Activated T-helper 17 cell treated with anti-CD3 and anti-CD28 coated beads, Interleukin-2, amount 50 U/mL, for 72 hours (primary cell): Measurements from ENCODE around the gene SPTBN4. TPM values are rescaled to one million over a fixed set of nuclear protein-coding genes. Genes with fewer than 3 reads are reported as not detected.
"Not testable (repeated sequence)": the region's sequence is repeated elsewhere in the genome, so short reads cannot be mapped to it uniquely, and the experiment has no call there.

Source experiments
- ATAC-seq: fragments of 150-1000 bp; cut with Tn5 transposase; replicated peaks from 2 replicates; pipeline ENCODE4 v1.10.0; 2021; ENCODE audit warnings: mild to moderate bottlenecking, moderate library complexity
- H3K27ac Mint-ChIP-seq: one replicate; pipeline ENCODE4 v1.8.0; 2022; ENCODE audit warnings: mixed read lengths
- H3K27me3 Mint-ChIP-seq: one replicate; pipeline ENCODE4 v1.8.0; 2022; ENCODE audit warnings: mixed read lengths
- H3K36me3 Mint-ChIP-seq: one replicate; pipeline ENCODE4 v1.8.0; 2022; ENCODE audit warnings: low read depth, mild to moderate bottlenecking, mixed read lengths
- H3K4me1 Mint-ChIP-seq: one replicate; pipeline ENCODE4 v1.8.0; 2022; ENCODE audit warnings: mixed read lengths
- H3K4me3 Mint-ChIP-seq: one replicate; pipeline ENCODE4 v1.8.0; 2022; ENCODE audit warnings: mild to moderate bottlenecking, mixed read lengths
- H3K9me3 Mint-ChIP-seq: one replicate; pipeline ENCODE4 v1.8.0; 2022; ENCODE audit warnings: mixed read lengths
- total RNA-seq, 2 donors: library from RNA; stranded (reverse); gene quantifications; one replicate each; pipeline ENCODE4 v1.2.3, GENCODE V29; 2022

SPTBN4 gene
- total RNA-seq, 2 donors from 2014 or later = 1.4 to 16.4 TPM

DNA sequence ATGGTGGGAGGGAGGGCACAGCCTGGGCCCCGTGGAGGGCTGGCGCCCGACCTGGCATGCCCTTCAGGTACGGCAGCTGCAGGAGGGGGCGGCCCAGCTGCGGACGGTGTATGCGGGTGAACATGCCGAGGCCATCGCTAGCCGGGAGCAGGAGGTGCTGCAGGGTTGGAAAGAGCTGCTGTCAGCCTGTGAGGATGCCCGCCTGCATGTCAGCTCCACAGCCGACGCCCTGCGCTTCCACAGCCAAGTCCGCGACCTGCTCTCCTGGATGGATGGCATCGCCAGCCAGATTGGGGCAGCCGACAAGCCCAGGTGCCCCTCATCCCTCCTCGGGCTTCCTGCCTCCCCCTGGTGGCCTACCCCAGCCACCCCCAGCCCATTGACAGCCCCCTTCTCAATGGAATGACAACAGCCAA lies 93.3 kb downstream of the SPTBN4 start:
- H3K36me3 Mint-ChIP-seq = no peaks in the 10 kb centered on the region
- no peak overlapping the region for H3K4me3 Mint-ChIP-seq
- H3K27ac Mint-ChIP-seq = no peak overlapping the region
- no peak for ATAC-seq
- H3K27me3 Mint-ChIP-seq = peaks cover 28% of the 10 kb centered on the region
- no peaks in the 10 kb centered on the region for H3K4me1 Mint-ChIP-seq
- no peaks in the 10 kb centered on the region for H3K9me3 Mint-ChIP-seq

DNA sequence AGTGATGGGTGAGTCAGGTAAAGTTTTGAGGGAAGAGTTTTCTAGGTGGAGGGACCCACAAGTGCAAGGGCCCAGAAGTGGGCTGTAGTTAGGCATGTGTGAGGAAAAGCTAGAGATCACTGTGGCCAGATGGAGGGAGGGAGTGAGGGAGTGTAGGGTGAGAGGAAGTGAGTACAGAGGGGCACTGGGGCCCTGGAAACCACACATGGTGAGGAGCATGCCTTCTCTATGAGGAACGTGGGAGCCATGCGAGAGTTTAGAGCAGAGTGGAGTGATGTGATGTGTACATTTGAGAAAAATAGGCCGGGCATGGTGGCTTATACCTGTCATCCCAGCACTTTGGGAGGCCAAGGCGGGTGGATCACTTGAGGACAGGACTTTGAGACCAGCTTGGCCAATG lies 95.1 kb downstream of the SPTBN4 start:
- H3K9me3 Mint-ChIP-seq = no peaks in the 10 kb centered on the region
- no peak overlapping the region for H3K4me3 Mint-ChIP-seq
- no peak overlapping the region for H3K27ac Mint-ChIP-seq
- ATAC-seq = no peak
- peaks cover 20% of the 10 kb centered on the region for H3K27me3 Mint-ChIP-seq
- H3K36me3 Mint-ChIP-seq = no peaks in the 10 kb centered on the region
- H3K4me1 Mint-ChIP-seq = no peaks in the 10 kb centered on the region

DNA sequence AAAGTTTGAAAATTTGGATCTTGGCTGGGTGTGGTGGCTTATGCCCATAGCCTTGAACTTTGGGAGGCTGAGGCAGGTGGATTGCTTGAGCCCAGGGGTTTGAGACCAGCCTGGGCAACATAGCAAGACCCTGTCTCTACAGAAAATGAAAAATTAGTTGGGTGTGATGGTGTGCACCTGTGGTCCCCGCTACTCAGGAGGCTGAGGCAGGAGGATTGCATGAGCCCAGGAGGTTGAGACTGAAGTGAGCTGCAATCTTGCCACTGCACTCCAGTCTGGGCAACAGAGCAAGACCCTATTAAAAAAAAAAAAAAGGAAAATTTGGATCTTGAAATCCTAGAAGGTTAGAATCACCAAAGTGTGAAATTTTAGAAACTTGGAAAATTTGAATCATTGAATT lies 97.7 kb downstream of the SPTBN4 start:
- not testable (repeated sequence) for ATAC-seq, H3K9me3 Mint-ChIP-seq, H3K4me3 Mint-ChIP-seq, H3K27ac Mint-ChIP-seq, H3K36me3 Mint-ChIP-seq, H3K4me1 Mint-ChIP-seq
- H3K27me3 Mint-ChIP-seq = peaks cover 19% of the 10 kb centered on the region

DNA sequence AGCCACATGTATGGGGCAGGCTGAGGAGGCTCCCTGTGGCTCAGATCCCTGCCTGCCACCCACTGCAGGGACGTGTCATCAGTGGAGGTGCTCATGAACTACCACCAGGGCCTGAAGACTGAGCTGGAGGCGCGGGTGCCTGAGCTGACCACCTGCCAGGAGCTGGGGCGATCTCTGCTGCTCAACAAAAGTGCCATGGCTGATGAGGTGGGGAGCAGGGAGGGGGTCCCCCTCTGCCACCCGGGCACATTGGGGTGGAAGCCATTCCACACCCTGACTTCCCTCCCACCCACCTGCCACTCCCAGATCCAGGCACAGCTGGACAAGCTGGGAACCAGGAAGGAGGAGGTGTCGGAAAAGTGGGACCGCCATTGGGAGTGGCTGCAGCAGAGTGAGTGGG lies 98.6 kb downstream of the SPTBN4 start:
- H3K27ac Mint-ChIP-seq = no peak overlapping the region
- peaks cover 15% of the 10 kb centered on the region for H3K27me3 Mint-ChIP-seq
- H3K9me3 Mint-ChIP-seq = no peaks in the 10 kb centered on the region
- no peak for ATAC-seq
- H3K4me3 Mint-ChIP-seq = no peak overlapping the region
- peaks cover 5% of the 10 kb centered on the region for H3K4me1 Mint-ChIP-seq
- no peaks in the 10 kb centered on the region for H3K36me3 Mint-ChIP-seq

DNA sequence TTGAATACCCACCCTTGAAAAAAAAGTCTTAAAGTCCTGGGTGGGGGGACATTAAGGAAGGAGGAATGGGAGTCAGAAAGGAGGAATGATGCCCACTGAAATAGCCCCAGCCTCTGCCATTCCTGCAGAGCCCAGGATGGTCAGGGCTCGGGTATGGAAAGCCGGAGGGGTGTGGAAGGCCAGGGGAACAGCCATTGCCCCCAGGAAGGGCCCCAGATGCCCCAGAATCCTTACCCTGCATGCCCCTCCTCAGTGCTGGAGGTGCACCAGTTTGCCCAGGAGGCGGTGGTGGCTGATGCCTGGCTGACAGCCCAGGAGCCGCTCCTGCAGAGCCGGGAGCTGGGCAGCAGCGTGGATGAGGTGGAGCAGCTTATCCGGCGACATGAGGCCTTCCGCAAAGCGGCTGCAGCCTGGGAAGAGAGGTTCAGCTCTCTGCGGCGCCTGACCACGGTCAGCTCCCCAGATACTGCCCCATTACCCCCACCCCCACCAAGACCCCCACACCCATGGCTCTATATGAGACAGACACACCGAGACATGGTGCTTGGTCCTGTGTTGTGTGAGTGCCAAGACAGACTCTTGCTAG lies 99.2 kb downstream of the SPTBN4 start:
- no peak for ATAC-seq
- Mint-ChIP-seq H3K4me1 (peaks cover 10% of the 10 kb centered on the region), H3K27ac (no peak overlapping the region), H3K36me3 (no peaks in the 10 kb centered on the region), H3K27me3 (peaks cover 15% of the 10 kb centered on the region), H3K4me3 (no peak overlapping the region), H3K9me3 (peaks cover 4% of the 10 kb centered on the region)

DNA sequence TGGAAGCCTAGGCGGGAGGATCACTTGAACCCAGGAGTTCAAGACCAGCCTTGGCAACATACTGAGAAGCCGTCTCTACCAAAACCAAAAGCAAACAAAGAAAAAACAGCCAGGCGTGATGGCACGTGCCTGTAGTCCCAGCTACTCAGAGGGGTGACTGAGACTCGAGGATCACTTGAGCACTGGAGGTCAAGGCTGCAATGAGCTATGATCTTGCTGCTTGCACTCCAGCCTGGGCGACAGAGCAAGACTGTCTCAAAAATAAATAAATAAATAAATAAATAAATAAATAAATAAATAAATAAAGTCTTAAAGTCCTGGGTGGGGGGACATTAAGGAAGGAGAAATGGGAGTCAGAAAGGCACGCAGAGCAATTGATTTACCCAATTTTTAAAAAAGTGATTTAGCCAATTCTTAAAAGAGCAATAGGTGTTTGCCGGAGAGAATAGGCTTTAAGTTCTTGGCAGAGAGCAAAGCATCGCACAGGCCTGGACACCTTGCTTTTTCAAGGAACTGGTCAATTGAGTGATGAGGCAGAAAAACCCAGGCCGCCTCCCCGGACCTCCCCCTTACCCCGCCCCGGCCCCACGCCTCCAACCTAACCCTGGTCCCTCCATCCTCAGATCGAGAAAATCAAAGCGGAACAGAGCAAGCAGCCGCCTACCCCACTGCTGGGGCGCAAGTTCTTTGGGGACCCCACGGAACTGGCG lies 100.4 kb downstream of the SPTBN4 start:
- H3K4me1 Mint-ChIP-seq = peaks cover 11% of the 10 kb centered on the region
- H3K36me3 Mint-ChIP-seq = no peaks in the 10 kb centered on the region
- H3K4me3 Mint-ChIP-seq = no peak overlapping the region
- H3K27me3 Mint-ChIP-seq = peaks cover 10% of the 10 kb centered on the region
- ATAC-seq = no peak
- H3K9me3 Mint-ChIP-seq = peaks cover 5% of the 10 kb centered on the region
- H3K27ac Mint-ChIP-seq = no peak overlapping the region

DNA sequence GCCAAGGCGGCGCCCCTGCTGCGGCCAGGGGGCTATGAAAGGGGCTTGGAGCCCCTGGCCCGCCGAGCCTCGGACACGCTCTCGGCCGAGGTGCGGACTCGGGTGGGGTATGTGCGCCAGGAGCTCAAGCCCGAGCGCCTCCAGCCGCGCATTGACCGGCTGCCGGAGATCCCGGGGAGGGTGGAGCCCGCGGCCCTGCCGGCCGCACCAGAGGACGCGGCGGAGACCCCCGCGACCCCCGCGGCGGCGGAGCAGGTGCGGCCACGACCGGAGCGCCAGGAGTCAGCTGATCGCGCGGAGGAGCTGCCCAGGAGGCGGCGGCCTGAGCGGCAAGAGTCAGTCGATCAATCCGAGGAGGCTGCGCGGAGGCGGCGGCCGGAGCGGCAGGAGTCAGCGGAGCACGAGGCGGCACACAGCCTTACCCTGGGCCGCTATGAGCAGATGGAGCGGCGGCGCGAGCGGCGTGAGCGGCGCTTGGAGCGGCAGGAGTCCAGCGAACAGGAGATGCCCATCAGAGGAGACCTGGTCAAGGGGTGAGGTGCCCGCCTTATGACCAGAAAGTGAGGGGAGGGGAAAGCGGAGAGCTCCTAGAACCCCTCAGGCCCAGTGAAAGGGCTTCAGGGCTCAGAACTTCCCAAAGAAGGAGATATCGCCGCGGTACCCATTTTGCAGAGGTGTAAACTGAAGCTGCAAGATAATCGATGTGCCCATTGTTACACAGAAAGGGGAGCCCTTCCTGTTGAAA lies 101.1 kb downstream of the SPTBN4 start:
- Mint-ChIP-seq H3K27ac (no peak overlapping the region), H3K9me3 (peaks cover 5% of the 10 kb centered on the region), H3K4me1 (peaks cover 11% of the 10 kb centered on the region), H3K4me3 (peak overlapping the region; percentile 16), H3K27me3 (peaks cover 10% of the 10 kb centered on the region), H3K36me3 (no peaks in the 10 kb centered on the region)
- ATAC-seq = no peak

DNA sequence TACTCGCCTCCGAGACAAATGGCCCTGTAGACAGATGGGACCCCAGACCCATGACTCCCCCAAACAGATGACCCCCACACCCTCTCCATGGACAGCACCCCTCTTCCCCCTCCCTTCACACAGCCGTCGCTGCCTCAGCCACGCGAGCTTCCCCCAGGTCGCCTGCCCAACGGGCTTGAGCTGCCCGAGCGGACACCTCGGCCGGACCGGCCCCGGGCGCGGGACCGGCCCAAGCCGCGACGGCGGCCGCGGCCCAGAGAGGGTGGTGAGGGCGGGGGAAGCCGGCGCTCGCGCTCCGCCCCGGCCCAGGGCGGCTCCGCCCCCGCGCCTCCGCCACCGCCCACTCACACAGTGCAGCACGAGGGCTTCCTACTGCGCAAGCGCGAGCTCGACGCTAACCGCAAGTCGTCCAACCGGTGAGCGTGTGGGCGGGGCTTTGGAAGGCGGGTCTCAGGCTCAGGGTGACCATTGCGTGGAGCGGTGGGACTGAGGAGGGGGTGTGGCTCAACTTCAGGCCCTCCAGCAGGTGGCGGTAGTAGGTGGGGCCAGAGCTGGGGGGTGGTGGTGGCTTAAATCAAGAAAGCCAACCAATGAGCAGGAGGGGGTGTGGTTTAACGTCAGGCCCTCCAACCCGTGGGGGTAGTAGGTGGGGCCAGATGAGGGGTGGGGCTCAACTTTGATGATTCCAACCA lies 103.7 kb downstream of the SPTBN4 start:
- peak; percentile 94 for ATAC-seq
- Mint-ChIP-seq H3K27ac (peak overlapping the region; percentile 43), H3K36me3 (no peaks in the 10 kb centered on the region), H3K4me1 (peaks cover 11% of the 10 kb centered on the region), H3K9me3 (peaks cover 5% of the 10 kb centered on the region), H3K27me3 (peaks cover 10% of the 10 kb centered on the region), H3K4me3 (peak overlapping the region; percentile 72)

DNA sequence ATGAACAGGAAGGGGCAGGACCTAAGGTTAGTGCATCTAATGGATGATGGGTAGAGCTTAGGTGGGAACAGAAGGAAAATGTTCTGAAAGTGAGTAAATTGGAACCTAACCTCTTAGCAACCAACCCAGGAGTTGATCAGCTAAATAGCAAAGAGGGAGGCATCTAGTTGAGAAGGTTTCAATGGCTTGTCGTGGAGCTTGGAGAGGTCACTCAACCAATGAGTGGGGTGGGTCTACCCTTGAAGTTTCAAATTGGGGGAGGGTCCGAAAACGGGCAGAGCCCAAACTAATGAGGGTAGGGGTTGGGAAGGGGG lies 104.2 kb downstream of the SPTBN4 start:
- H3K4me3 Mint-ChIP-seq = peak overlapping the region; percentile 72
- H3K27me3 Mint-ChIP-seq = peaks cover 10% of the 10 kb centered on the region
- no peak for ATAC-seq
- H3K4me1 Mint-ChIP-seq = peaks cover 14% of the 10 kb centered on the region
- peak overlapping the region; percentile 43 for H3K27ac Mint-ChIP-seq
- H3K9me3 Mint-ChIP-seq = peaks cover 5% of the 10 kb centered on the region
- no peaks in the 10 kb centered on the region for H3K36me3 Mint-ChIP-seq

DNA sequence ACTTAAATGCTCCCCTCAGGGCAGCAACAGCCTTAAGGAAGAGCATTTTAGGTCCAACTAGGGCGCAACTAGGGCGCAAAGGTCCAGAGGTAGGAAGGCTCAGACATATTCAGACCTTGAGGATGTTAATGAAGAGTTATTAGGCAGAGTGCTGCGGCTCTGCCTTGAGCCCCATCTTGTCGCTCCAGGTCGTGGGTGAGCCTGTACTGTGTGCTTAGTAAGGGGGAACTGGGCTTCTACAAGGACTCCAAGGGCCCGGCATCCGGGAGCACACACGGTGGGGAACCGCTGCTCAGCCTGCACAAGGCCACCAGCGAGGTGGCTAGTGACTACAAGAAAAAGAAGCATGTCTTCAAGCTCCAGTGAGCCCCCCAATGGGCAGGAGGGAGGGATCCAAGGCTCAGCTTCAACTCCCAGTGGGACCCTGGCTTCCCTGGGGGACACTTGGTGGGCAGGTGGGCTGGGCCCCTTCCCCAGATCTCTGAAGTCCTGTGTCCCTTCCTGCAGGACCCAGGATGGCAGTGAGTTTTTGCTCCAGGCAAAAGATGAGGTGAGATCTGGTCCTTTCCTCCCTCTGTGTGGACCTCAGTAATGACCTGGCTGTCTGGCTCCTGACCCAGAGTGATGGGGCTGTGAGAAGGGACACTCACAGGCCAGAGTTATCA lies 105.2 kb downstream of the SPTBN4 start:
- no peaks in the 10 kb centered on the region for H3K36me3 Mint-ChIP-seq
- ATAC-seq = no peak

DNA sequence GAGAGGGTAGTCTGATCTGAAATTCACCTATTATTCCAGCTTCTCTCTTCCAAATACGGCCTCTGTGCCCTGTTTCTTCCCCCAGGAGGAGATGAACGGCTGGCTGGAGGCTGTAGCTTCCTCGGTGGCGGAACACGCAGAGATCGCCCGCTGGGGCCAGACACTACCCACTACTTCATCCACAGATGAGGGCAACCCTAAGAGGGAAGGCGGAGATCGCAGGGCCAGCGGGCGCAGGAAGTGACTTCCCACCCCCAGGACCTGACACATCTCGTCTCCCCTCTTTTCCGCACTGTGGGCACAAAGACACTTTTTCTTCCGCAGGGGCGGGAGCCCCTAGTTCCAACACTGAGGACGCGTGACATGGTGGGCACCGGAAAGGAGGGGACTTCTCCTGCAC lies 108.5 kb downstream of the SPTBN4 start:
- ATAC-seq = no peak
- peaks cover 5% of the 10 kb centered on the region for H3K9me3 Mint-ChIP-seq
- peaks cover 21% of the 10 kb centered on the region for H3K36me3 Mint-ChIP-seq
- no peak overlapping the region for H3K27ac Mint-ChIP-seq
- no peaks in the 10 kb centered on the region for H3K27me3 Mint-ChIP-seq
- H3K4me1 Mint-ChIP-seq = peaks cover 21% of the 10 kb centered on the region
- peak overlapping the region; percentile 76 for H3K4me3 Mint-ChIP-seq

More for the DNA sequence above, 105.2 kb downstream of the SPTBN4 start:
- no peak overlapping the region for H3K4me3 Mint-ChIP-seq
- H3K4me1 Mint-ChIP-seq = peaks cover 16% of the 10 kb centered on the region
- H3K9me3 Mint-ChIP-seq = peaks cover 5% of the 10 kb centered on the region
- H3K27me3 Mint-ChIP-seq = peaks cover 6% of the 10 kb centered on the region
- H3K27ac Mint-ChIP-seq = no peak overlapping the region

DNA sequence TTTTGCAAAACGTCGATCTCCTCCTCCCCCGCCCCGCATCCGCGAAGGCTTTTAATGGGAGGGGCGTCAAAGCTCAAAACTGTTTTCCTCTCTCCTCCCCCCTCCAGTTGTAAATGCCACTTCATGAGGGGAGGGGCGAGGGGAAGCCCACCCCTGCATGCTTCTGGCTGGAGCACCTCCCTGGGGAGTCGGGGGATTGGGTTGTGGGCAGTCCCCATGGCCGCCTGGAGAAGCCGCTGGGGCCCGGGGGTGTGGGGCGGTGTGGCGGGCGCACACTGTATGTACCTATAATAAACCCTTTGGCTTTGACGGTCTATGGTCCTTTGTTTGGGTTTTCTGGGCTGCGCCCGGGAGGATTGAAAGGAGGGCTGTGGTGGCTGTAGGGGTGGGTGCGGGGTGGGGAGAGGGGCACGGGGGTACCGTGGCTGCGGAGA lies 109.4 kb downstream of the SPTBN4 start:
- Mint-ChIP-seq H3K27me3 (no peaks in the 10 kb centered on the region), H3K4me1 (peaks cover 15% of the 10 kb centered on the region), H3K4me3 (peak overlapping the region; percentile 76), H3K36me3 (peaks cover 29% of the 10 kb centered on the region), H3K27ac (peak overlapping the region; percentile 89), H3K9me3 (no peaks in the 10 kb centered on the region)
- ATAC-seq = peak; percentile 44

DNA sequence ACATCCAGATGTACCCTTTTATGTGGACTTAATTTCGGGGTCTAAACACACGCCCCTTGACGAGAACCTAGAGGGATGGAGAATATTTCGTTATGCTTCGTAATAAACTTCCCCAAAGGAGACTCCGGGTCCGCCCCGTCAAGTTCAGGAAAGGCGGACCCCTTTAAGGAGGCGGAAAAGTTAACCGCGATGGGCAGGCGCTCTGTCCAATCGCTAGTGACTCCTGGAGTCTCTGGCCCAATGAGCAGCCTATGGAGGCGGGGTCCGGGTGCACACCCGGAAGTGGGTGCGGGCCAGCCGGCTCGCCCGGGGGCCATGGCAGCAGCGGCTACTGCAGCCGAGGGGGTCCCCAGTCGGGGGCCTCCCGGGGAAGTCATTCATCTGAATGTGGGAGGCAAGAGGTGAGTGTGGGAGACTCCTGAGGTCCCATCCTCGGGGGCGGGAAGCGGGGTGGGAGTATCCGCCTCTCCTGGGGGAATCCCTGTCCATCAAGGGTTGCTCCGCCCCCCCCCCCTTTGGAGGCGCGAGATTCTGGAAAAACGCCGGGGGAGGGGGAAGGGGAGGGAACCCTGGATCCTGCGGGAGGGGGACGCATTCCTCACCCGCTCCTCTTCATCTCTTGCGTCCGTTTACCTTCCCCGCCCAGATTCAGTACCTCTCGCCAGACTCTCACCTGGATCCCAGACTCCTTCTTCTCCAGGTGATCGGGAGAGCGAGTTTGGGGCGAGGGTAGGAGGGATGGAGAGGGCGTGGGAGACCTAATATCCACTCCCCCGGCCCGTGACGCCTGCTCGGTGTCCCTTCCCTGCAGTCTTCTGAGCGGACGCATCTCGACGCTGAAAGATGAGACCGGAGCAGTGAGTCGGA lies 110.0 kb downstream of the SPTBN4 start, which contains the start of gene SHKBP1:
Gene SHKBP1, plus strand, starts transcription at position 289 of the 867 bp plus-strand sequence. Its CDS starts 27 bp downstream, at position 316.
- Mint-ChIP-seq H3K27me3 (no peaks in the 10 kb centered on the region), H3K36me3 (peaks cover 36% of the 10 kb centered on the region), H3K9me3 (no peaks in the 10 kb centered on the region), H3K27ac (peak within 1 kb of the TSS; percentile 89), H3K4me1 (peaks cover 15% of the 10 kb centered on the region), H3K4me3 (peak within 1 kb of the TSS; percentile 76)
- peak; percentile 100 for ATAC-seq
